SU-DHL-6 (cell line): ENCODE measurements around the gene ELMO1.

ENCODE experiments used
- CTCF ChIP-seq: fragments of 200-600 bp; sonication (generic); IDR thresholded peaks from one replicate; pipeline ENCODE4 v1.5.1; 2017; ENCODE audit warnings: antibody characterized with exemption, mild to moderate bottlenecking, low read length, moderate library complexity; ENCODE audit not compliant: insufficient read depth, poor library complexity, severe bottlenecking
- EZH2phosphoT487 ChIP-seq: fragments of 200-600 bp; sonication (generic), shearing (Covaris generic); conservative IDR thresholded peaks from 2 replicates; pipeline ENCODE4 v1.6.1; 2018; ENCODE audit warnings: mild to moderate bottlenecking, antibody characterized with exemption, low read length, moderate library complexity, mixed read lengths

GRCh38 chr7:37277513-37277912, 171.2 kb downstream of the ELMO1 start:
- TF ChIP-seq CTCF (no peak), EZH2phosphoT487 (no peak)
